A549 (cell line): Measurements from ENCODE around the gene PITPNM3. TPM values are rescaled to one million over a fixed set of nuclear protein-coding genes. Genes with fewer than 3 reads are reported as not detected.

Experiments
- ATAC-seq, 2 experiments: fragments of 200-7000 bp in 1 of 2; fragments of >200 bp in 1 of 2; cut with Nextera tagmentation in 1 of 2; cut with Tn5 transposase in 1 of 2; 3 replicates each; pipeline versions ENCODE4 v1.8.0 to v1.9.1; 2018 to 2020; ENCODE audit warnings: mild to moderate bottlenecking in 1 of 2, moderate library complexity in 1 of 2
- CTCF ChIA-PET: fragments of 300-600 bp; sonication (Branson Sonifier 250); formaldehyde crosslinking; extraction: SDS; loops from one replicate; lab custom pipeline; 2021; ENCODE audit warnings: antibody characterized with exemption, inconsistent platforms; lab: Yijun Ruan, JAX
- POLR2A ChIA-PET: fragments of 350-600 bp; formaldehyde crosslinking; extraction: SDS; loops from one replicate; lab custom pipeline; 2021; ENCODE audit warnings: antibody characterized with exemption, inconsistent platforms; lab: Yijun Ruan, JAX
- DNase-seq, 2 experiments: peaks; one replicate each; pipeline versions ENCODE4 v3.0.0 to v3.0.0-alpha.2; 2011 to 2016; ENCODE audit warnings: low read depth in 1 of 2, low spot score in 1 of 2
- FAIRE-seq: peaks from 2 replicates; lab custom pipeline; 2011; peaks lifted over from hg19 to GRCh38; lab: Jason Lieb, UNC
- H3K27ac ChIP-seq, 2 experiments: fragments of >200 bp; sonication (Bioruptor Twin); formaldehyde crosslinking; 3 replicates each; pipeline ENCODE4 v1.5.1; 2016 to 2017
- H3K4me1 ChIP-seq: fragments of >200 bp; sonication (Bioruptor Twin); formaldehyde crosslinking; 3 replicates; pipeline ENCODE4 v1.6.1; 2016
- H3K4me2 ChIP-seq: fragments of >200 bp; sonication (Bioruptor Twin); formaldehyde crosslinking; 3 replicates; pipeline ENCODE4 v1.6.1; 2016
- H3K4me3 ChIP-seq: fragments of >200 bp; sonication (Bioruptor Twin); formaldehyde crosslinking; 3 replicates; pipeline ENCODE4 v1.5.1; 2016
- H3K9me3 ChIP-seq: fragments of >200 bp; sonication (Bioruptor Twin); formaldehyde crosslinking; 3 replicates; pipeline ENCODE4 v1.6.1; 2016
- CBX2 ChIP-seq: fragments of 200-600 bp; sonication (generic); IDR thresholded peaks from 2 replicates; pipeline ENCODE4 v1.6.1; 2016; ENCODE audit warnings: low read depth, mild to moderate bottlenecking, borderline replicate concordance
- CHD2 ChIP-seq: fragments of 150-350 bp; IDR thresholded peaks from 2 replicates; pipeline ENCODE4 v1.6.1; 2014; ENCODE audit warnings: low read length; ENCODE audit not compliant: partially characterized antibody
- CHD4 ChIP-seq: fragments of 200-600 bp; sonication (generic); IDR thresholded peaks from 2 replicates; pipeline ENCODE4 v1.6.1; 2016; ENCODE audit warnings: antibody characterized with exemption, mild to moderate bottlenecking, borderline replicate concordance
- EP300 ChIP-seq, 2 experiments: fragments of >200 bp; sonication (Bioruptor Twin); formaldehyde crosslinking; IDR thresholded peaks; 2 replicates in 1 of 2; 3 replicates in 1 of 2; pipeline ENCODE4 v1.6.1; 2016 to 2017
- FOSL2 ChIP-seq, 2 experiments: fragments of 450-650 bp in 1 of 2; fragments of >200 bp in 1 of 2; sonication (Bioruptor Twin) in 1 of 2; formaldehyde crosslinking; IDR thresholded peaks; 2 replicates each; pipeline versions ENCODE4 v1.5.0 to v1.6.1; 2016 to 2020; ENCODE audit warnings: mild to moderate bottlenecking in 1 of 2, moderate library complexity in 1 of 2
- FOXS1 ChIP-seq: fragments of 250-450 bp; sonication (Bioruptor Pico); IDR thresholded peaks from 2 replicates; pipeline ENCODE4 v1.5.0; 2020; ENCODE audit warnings: mild to moderate bottlenecking, moderate library complexity
- GATA3 ChIP-seq: IDR thresholded peaks from 2 replicates; pipeline ENCODE4 v1.6.1; 2012; ENCODE audit warnings: borderline replicate concordance
- HDAC2 ChIP-seq: fragments of 200-600 bp; sonication (generic); IDR thresholded peaks from 2 replicates; pipeline ENCODE4 v1.6.1; 2016
- HEYL ChIP-seq: fragments of 250-450 bp; sonication (Bioruptor Pico); IDR thresholded peaks from 2 replicates; pipeline ENCODE4 v1.8.0; 2021; ENCODE audit warnings: mild to moderate bottlenecking, moderate library complexity
- HOXA7 ChIP-seq: fragments of 250-450 bp; sonication (Bioruptor Pico); IDR thresholded peaks from 2 replicates; pipeline ENCODE4 v1.5.0; 2020; ENCODE audit warnings: mild to moderate bottlenecking, moderate library complexity
- JUN ChIP-seq, 2 experiments: fragments of >200 bp; sonication (Bioruptor Twin); formaldehyde crosslinking; IDR thresholded peaks; 2 replicates in 1 of 2; 3 replicates in 1 of 2; pipeline ENCODE4 v1.6.1; 2016 to 2017
- MAFK ChIP-seq: fragments of 450-650 bp; IDR thresholded peaks from 2 replicates; pipeline ENCODE4 v1.6.1; 2014; ENCODE audit not compliant: partially characterized antibody
- MAZ ChIP-seq: fragments of 150-350 bp; IDR thresholded peaks from 2 replicates; pipeline ENCODE4 v1.6.1; 2014; ENCODE audit warnings: antibody characterized with exemption, low read depth, low read length, borderline replicate concordance
- NPAS2 ChIP-seq: fragments of 250-450 bp; sonication (Bioruptor Pico); IDR thresholded peaks from 2 replicates; pipeline ENCODE4 v1.8.0; 2022; ENCODE audit warnings: mild to moderate bottlenecking, moderate library complexity, borderline replicate concordance
- NR3C1 ChIP-seq: fragments of >200 bp; sonication (Bioruptor Twin); formaldehyde crosslinking; IDR thresholded peaks from 3 replicates; pipeline ENCODE4 v1.6.1; 2017
- PHF8 ChIP-seq: fragments of 200-600 bp; sonication (generic); IDR thresholded peaks from 2 replicates; pipeline ENCODE4 v1.6.1; 2016; ENCODE audit warnings: low read depth, mild to moderate bottlenecking, antibody characterized with exemption, moderate library complexity, borderline replicate concordance
- SMC3 ChIP-seq: fragments of >200 bp; sonication (Bioruptor Twin); formaldehyde crosslinking; IDR thresholded peaks from 3 replicates; pipeline ENCODE4 v1.6.1; 2018; ENCODE audit warnings: inconsistent platforms
- SREBF2 ChIP-seq: fragments of 450-650 bp; IDR thresholded peaks from 2 replicates; pipeline ENCODE4 v1.6.1; 2014; ENCODE audit warnings: mild to moderate bottlenecking, moderate library complexity
- ZC3H11A ChIP-seq: fragments of 450-650 bp; IDR thresholded peaks from 2 replicates; pipeline ENCODE4 v1.6.1; 2014; ENCODE audit warnings: antibody characterized with exemption, mild to moderate bottlenecking
- ZNF302 ChIP-seq: fragments of 250-450 bp; sonication (Bioruptor Pico); IDR thresholded peaks from 2 replicates; pipeline ENCODE4 v1.9.0; 2021; ENCODE audit warnings: inconsistent platforms, mild to moderate bottlenecking, moderate library complexity
- WGBS: methylation state at CpG from one replicate; pipeline ENCODE4 v1.1.6; 2017; ENCODE audit errors: missing lambda C conversion rate; 5-methylcytosine and 5-hydroxymethylcytosine counted together
- polyA plus RNA-seq, 4 experiments: library from polyadenylated mRNA; depleted of rRNA in 3 of 4; stranded (reverse); fragments of >200 nt; fragmentation: RNase III in 1 of 4; extraction: RNeasy Plus Mini Kit Qiagen cat#74134 plus additional on column Dnase treatment in 1 of 4; gene quantifications; 2 replicates in 3 of 4; 3 replicates in 1 of 4; pipeline ENCODE4 v1.2.3, GENCODE V29; 2011 to 2017
- TF ChIP-seq, protein P1 (sequence below): fragments of 250-450 bp; sonication (Bioruptor Pico); IDR thresholded peaks from 2 replicates; pipeline ENCODE4 v1.5.0; 2020; ENCODE audit warnings: low read depth, mild to moderate bottlenecking, moderate library complexity
- TF ChIP-seq, protein P2 (sequence below): IDR thresholded peaks from 2 replicates; pipeline ENCODE4 v1.6.1; 2012
- TF ChIP-seq, protein P3 (sequence below): fragments of 250-450 bp; sonication (Bioruptor Pico); IDR thresholded peaks from 2 replicates; pipeline ENCODE4 v1.5.0; 2021; ENCODE audit warnings: mild to moderate bottlenecking, moderate library complexity, borderline replicate concordance

PITPNM3 gene
- polyA plus RNA-seq, 2 of the 4 experiments (the other 2 are of a cell fraction) = 0.80 to 2.2 TPM

DNA sequence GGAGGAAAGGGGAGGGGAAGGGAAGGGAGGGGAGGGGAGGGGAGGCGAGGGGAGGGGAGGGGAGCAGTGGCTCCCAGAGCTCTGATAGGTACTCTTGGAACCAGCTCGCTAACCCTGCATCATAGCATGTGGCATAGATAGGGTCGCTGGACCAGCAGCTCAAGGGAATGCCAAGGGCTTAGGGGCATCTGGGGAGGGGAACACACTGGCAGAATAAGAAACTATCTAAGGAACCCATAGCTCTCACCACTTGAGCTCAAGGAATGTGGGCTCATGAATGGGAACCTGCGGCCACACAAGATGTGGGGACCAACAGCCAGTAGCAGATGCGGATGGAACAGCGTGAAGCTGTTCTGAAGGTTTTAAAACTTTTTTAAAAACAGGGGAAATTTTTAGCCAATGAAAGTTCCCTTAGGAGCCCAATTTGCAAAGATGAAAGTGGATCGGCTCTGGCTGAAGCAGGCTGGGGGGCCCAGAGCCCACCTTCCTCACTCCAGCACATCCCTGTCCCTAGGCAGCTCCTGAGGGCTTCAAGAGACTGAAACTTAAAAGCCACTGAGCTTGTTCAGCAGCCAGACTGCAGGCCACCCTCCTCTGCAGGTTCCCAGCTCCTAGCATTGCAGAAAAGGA lies 65.2 kb downstream of the PITPNM3 start:
- no peak for ATAC-seq
- 84% methylated on average over 6 of the region's 7 CpGs for WGBS
- H3K4me1 ChIP-seq = no peaks in the 10 kb centered on the region
- CTCF ChIA-PET = interaction anchor here (0.9 to 3.4 kb wide), 4 partner anchors 9 to 18 kb away, joined by 3 to 32 read pairs (median 4); no protein-coding TSS in a partner anchor
- POLR2A ChIA-PET = no interaction called here
- no peak overlapping the region for H3K4me3 ChIP-seq
- no peak overlapping the region for H3K27ac ChIP-seq
- DNase-seq = no peak
- no peak overlapping the region for H3K4me2 ChIP-seq
- no peak for FAIRE-seq
- no peak for TF ChIP-seq ZC3H11A
- no peak for TF ChIP-seq NPAS2 (CRISPR knock-in tag)
- TF ChIP-seq, protein P1, sequence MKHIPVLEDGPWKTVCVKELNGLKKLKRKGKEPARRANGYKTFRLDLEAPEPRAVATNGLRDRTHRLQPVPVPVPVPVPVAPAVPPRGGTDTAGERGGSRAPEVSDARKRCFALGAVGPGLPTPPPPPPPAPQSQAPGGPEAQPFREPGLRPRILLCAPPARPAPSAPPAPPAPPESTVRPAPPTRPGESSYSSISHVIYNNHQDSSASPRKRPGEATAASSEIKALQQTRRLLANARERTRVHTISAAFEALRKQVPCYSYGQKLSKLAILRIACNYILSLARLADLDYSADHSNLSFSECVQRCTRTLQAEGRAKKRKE (CRISPR knock-in tag) = no peak
- TF ChIP-seq HOXA7 = no peak
- TF ChIP-seq HDAC2 = no peak
- TF ChIP-seq CBX2 = no peak
- TF ChIP-seq SMC3 = no peak
- no peak for TF ChIP-seq ZNF302 (CRISPR knock-in tag)
- TF ChIP-seq FOXS1 = no peak
- H3K9me3 ChIP-seq = no peaks in the 10 kb centered on the region

DNA sequence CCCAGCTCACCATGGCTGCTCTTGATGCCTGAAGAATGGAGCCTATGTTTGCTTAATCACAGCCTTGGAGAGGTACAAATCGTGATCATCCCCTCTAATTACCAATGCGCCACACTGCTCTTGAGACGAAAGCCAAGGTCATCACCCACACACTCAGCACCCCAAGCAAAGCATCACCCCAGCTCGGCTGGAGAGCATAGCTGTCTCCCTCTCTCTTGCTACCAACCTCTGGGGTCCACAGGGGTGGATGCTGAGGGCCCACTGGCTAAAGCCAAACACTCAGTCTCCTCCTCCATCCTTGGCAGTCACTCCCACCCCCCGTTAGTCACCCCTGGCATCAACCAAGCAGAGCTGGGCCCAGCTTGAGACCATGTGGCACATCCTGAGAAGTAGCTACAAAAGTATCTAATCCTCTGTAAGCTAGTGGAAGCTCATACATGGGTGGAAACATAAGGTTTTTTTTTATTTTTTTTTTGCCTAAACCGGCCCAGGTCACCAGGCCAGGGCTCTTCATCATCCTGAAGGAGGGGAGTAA lies 67.3 kb downstream of the PITPNM3 start:
- H3K27ac ChIP-seq = no peak overlapping the region
- no peak overlapping the region for H3K4me2 ChIP-seq
- H3K4me1 ChIP-seq = no peaks in the 10 kb centered on the region
- POLR2A ChIA-PET = interaction anchor here (0.6 kb wide), 2 partner anchors 17 to 70 kb away, joined by 4 to 5 read pairs; no protein-coding TSS in a partner anchor
- DNase-seq = no peak
- TF ChIP-seq, protein P2, sequence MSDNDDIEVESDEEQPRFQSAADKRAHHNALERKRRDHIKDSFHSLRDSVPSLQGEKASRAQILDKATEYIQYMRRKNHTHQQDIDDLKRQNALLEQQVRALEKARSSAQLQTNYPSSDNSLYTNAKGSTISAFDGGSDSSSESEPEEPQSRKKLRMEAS = no peak
- TF ChIP-seq EP300 (IDR thresholded peaks at IDR 0.05) (no peak), CHD2 (no peak), GATA3 (no peak), HEYL (CRISPR knock-in tag) (no peak), MAFK (no peak), FOSL2 (IDR thresholded peaks at IDR 0.05) (no peak), FOSL2 (CRISPR knock-in tag; IDR thresholded peaks at IDR 0.05) (no peak), HOXA7 (no peak), NR3C1 (no peak), JUN (IDR thresholded peaks at IDR 0.05) (no peak), SREBF2 (no peak), CHD4 (no peak), MAZ (no peak), PHF8 (no peak)
- TF ChIP-seq, protein P3, sequence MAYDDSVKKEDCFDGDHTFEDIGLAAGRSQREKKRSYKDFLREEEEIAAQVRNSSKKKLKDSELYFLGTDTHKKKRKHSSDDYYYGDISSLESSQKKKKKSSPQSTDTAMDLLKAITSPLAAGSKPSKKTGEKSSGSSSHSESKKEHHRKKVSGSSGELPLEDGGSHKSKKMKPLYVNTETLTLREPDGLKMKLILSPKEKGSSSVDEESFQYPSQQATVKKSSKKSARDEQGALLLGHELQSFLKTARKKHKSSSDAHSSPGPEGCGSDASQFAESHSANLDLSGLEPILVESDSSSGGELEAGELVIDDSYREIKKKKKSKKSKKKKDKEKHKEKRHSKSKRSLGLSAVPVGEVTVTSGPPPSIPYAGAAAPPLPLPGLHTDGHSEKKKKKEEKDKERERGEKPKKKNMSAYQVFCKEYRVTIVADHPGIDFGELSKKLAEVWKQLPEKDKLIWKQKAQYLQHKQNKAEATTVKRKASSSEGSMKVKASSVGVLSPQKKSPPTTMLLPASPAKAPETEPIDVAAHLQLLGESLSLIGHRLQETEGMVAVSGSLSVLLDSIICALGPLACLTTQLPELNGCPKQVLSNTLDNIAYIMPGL (CRISPR knock-in tag) = no peak
- TF ChIP-seq, all 56 proteins: peak for 0
- CTCF ChIA-PET = interaction anchor here (0.6 to 3.4 kb wide), 5 partner anchors 10 to 817 kb away, joined by 3 to 32 read pairs (median 3); no protein-coding TSS in a partner anchor
- Histone ChIP-seq H3K9me3 (no peaks in the 10 kb centered on the region), H3K4me3 (no peak overlapping the region)
- no peak for ATAC-seq
- no peak for FAIRE-seq
- 60% methylated on average over 6 of the region's 6 CpGs for WGBS
